Fibroblast of upper back skin (primary cell): ENCODE measurements around the gene SYT12.

Experiments
- DNase-seq: peaks from one replicate; pipeline ENCODE4 v3.0.0-alpha.2; 2013

The SYT12 gene

GRCh38 chr11:67031791-67032561 lies 9.0 kb downstream of the SYT12 start:
- peak; percentile 67 for DNase-seq

- peak; percentile 89 for DNase-seq
Observed at GRCh38 chr11:67032830-67033551, 10.1 kb downstream of the SYT12 start.

DNA sequence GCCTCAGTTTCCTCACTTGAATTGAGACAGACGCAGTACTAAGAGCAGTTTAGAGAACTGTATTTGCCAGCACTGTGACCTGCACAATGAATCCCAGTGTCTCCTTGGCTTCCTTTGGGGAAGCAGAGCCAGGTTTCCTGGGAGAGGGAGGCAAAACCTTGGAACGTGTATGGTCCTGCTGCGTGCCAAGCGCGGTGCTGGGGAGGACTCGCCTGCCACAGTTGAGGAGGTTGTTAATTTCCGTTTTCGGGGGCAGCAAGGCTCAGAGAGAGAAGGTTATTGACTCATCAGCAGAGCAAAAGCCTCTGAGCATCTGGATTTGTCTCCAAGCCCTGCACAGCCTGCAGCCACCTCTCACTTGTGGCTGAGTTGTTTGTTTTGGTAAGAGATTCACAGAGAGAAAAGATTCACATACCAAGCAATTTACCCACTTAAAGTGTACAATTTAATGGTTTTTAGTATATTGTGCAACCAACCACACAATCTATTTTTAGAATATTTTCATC lies 10.8 kb downstream of the SYT12 start:
- DNase-seq: peak; percentile 97

DNA sequence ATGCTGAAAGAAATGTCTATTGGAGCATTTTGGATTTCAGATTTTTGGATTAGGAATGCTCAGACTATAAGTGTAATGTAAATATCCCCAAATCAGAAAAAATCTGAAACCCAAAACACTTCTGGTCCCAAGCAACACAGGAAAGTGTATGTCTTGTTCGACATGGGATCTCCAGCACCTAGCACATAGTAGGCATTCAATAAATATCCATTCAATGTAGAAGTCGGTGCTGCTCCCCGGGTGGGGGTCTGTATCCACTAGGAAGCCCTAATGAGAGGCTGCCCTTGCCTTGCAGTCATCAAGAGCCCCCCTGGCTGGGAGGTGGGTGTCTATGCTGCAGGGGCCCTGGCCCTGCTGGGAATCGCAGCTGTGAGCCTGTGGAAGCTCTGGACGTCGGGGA lies 11.4 kb downstream of the SYT12 start:
- no peak for DNase-seq

DNA sequence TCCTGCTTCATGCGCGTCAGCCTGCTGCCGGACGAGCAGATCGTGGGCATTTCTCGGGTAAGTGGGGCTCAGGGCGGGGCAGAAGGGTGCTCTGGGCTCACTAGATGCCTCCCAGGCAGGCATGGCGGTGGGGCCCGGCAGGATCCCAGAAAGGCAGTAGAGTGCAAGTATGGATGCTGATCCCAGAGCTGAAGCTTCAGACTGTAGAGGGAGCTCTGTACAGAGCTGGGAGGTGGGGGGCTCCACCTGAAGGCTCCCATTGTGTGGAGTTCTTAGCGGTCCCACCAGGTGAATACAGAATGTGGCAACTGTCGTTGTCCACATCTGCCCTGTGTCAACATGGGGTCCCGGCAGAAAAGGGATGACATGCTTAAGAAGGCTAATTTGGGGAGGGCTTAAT lies 17.2 kb downstream of the SYT12 start:
- no peak for DNase-seq

DNA sequence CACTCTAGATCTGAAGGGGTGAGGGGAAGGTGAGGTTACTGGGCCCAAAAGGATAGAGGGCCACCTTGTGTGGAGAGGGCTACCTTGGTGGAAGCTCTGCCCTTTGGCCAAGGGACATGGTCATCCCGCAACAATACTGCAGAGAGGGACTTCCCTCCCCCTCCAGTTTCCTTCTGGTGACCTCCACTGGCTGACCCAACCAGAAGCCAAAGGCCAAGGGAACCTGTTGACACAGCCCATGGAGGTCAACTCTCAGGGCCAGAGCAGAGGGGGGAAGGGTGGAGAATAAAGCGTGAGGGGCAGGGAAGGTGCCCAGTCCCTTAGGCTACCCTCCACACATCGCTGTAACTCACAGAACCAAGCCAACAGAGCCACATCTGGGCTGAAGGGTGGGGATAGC lies 18.7 kb downstream of the SYT12 start:
- DNase-seq: no peak

- no peak for DNase-seq
Observed at GRCh38 chr11:67043572-67044349, 20.8 kb downstream of the SYT12 start.

DNA sequence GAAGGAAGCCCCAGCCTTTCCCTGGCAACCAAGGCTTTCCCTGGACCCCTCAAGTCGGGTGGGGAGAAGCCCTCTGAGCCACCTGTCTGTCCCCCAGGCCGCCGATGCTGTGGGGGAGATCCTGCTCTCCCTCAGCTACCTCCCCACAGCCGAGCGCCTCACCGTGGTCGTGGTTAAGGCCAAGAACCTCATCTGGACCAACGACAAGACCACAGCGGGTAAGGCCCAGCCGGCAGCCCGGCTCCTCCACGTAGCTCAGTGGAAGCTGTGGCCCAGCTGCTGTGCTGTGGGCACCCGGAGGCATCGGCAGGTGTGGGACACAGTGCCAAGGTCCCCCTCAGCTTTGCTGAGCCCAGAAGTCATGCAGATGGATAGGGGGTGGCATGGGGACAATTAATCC lies 21.6 kb downstream of the SYT12 start:
- DNase-seq: no peak

DNA sequence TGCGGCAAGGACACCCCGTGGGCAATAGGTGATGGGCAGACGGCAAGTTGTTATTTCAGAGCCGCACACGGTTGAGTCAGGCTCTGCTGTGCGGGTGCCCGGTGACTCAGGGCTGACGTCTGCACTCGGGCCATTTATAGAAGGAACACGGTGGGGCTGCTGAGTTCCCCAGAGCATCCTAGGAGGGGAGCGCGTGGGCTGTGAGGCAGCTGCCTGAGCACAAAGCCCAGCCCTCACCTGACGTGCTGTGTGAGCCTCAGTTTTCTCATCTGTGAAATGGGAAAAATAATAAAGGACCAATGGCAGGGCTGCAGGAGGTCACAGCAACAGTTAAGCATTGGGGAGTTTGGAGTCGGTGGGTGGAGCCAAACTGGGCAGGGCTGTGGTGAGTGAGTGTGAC lies 22.4 kb downstream of the SYT12 start:
- DNase-seq: peak; percentile 73

DNA sequence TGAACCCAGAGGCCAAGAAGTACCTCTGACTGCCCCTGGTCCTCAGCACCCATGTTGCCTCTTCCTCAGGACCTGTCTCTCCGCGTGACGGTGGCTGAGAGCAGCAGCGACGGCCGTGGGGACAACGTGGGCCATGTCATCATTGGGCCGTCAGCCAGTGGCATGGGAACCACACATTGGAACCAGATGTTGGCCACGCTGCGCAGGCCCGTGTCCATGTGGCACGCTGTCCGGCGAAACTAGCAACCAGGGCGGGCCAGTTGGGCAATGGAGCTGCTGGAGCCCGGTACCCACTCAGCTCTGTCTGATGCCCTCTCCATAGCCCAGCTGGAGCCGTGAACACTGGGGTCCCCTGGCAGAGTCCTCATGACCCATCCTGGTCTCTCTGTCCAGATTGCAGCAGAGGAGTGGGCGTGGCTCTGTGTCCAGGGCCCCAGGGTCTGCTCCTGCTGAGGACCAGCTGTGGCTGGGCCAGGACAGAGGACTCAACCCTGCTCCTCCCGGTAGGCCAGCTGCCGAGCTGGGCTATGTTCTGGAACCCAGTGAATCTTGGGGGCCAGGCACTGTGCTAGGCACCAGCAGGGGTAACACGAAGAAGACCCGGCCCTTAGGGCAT lies 25.7 kb downstream of the SYT12 start:
- DNase-seq: no peak

DNA sequence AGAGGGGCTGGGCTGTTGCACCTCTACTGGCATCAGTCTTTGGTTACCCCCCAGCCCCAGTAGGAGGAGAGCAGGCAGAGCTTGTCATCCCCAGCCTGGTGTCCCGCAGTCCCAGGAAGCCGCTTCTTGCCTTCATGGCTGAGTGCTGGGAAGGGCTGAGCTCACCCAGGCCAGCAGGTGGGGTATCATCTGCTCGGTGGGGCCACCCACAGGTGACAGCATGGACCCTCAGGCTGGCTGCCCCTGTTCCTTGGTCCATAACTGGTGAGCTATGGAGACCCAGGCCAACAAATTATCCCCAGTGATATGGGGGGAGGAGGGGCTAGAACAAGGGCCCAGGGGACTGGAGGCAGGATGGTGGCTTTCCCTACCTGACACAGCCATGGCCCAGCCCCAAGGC lies 27.2 kb downstream of the SYT12 start:
- no peak for DNase-seq

DNA sequence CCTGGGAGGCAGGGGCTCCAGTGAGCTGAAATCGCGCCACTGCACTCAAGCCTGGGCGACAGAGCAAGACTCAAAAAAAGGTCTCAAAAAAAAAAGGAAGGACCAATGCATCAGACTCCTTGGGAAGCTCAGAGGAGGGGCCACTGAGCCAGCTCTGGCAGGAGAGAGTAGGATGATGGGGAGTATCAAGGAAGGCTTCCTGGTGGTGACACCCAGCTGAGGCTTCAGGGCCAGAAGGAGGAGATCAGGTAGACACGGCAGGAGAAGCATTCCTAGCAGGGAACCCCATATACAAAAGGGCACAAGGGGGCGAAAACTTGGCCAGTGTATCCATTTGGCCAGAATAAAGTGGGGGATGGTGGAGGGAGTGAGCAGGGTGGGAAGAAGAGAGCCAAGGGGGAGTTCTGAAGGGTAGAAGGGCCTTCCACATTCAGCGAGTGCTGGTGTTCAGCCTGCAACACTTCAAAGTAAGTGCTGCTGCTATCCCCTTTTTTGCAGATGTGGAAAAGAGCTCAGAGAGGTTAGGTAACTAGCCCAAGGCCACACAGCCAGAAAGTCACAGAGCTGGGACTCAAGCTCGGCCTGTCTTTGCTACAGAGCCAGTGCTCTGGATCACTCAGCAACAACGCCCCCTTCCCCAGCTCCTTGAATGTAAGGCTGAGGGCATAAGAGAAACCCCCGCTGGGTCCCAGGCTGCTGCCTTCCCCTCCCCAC lies 28.4 kb downstream of the SYT12 start:
- DNase-seq: no peak

DNA sequence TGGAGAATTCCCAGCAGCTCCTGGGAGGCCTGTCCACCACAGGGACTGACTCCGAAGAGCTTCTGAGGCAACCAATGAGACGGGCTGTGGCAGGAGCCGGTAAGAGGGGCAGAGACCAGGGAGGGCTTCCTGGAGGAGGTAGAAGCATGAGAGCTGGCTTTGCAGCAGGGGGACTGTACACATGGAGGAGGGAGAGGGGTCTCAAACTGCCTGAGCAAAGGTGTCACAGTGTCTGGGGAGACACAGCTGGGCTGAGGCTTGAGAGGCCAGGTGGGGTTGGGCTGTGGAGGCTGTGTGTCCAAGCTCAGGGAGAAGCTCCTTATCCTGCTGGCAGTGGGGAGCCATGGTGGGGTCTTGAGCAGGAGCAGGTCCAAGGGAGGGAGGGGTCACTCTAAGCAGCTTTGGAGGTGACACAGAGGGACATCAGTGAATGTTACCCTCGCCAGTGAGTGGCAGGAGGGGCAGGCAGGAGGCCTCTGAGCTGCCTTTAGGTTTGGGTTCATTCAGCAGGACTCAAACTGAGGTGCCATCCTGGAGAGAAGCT lies 29.1 kb downstream of the SYT12 start:
- no peak for DNase-seq

- no peak for DNase-seq
Observed at GRCh38 chr11:67052891-67053290, 30.0 kb downstream of the SYT12 start.

- DNase-seq: peak; percentile 45
Observed at GRCh38 chr11:67053896-67054329, 31.0 kb downstream of the SYT12 start.

GRCh38 chr11:67054346-67054835 lies 31.5 kb downstream of the SYT12 start:
- DNase-seq: peak; percentile 62

DNA sequence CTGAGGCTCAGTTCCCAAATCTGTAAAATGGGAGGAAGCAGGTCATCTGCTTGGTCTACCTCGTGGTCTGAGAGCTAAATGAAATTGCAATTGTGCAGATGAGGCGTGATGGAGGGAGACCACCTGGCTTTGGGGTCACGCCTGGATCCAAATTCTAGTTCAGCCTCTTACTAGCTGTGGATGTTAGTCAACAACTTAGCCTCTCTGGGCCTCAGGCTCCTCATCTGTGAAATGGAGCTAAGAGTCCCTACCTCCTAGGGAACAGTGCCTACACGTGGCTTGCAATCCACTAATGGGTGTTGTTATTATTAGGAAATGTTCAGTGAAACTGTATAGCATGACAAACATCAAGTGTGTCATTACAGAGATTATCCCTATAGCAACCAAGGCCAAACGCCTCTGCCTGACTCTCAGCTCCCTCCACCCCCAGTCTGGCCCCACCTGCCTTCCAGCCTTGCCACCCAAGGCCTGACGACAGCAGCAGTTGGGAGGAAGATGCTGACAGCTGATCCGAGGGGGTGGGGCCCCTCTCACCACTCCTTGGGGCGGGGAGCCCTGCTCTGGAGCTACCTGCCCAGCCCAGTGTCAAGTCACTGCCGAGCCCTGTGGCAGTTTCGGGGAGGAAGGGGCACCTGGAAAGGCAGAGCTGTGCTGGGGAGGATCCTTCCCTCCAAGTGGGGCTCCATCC lies 32.0 kb downstream of the SYT12 start:
- DNase-seq: no peak

DNA sequence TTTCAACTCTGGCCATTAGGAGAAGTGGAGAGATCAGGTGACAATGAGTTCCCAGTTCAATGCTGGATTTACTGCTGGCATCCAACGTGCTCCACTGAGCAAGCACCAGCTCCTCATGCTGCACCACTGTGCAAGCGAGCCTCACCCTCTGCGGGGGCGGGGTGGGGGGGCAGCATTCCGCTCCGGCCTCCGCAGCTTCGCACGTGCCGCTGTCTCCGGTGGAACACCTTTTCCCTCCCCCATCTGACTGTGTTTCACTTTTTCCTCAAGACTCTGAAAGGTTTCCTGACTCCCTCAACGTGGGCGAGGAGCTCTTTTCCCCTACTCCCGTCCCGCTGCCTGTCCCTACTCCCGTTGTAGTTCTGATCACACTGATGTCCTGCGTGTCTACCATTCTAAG lies 32.9 kb downstream of the SYT12 start:
- DNase-seq: no peak

GRCh38 chr11:67056267-67057204 lies 33.6 kb downstream of the SYT12 start, which contains the start of gene RHOD:
Gene RHOD, plus strand, starts transcription at chr11:67056847. Its CDS starts 56 bp downstream, at chr11:67056903.
- peak; percentile 28 for DNase-seq

DNA sequence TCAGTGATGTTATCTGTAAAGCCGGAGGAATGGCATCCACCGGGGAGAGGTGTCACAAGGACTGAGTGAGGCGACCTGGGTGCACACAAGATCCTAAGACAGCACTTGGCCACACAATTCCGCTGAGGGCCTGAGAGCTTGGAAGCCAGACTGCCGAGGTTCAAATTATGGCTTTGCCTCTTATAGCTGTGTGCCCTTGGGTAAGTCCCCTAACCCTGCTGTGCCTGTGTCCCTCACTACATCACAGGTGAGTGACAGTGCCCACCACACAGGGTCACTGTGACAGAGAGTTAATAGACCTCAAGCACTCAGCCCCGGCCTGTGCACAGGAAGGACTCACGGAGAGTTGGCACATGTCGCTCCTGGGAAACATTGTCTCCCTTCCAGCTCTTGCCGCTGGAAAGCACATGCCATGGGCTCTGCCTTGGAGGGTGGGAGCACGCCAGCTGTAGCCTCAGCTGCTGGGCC lies 34.3 kb downstream of the SYT12 start:
- no peak for DNase-seq
